IPS DF 4.7 (cell line): ENCODE results near the gene ANO5.

Experiments used
- DNase-seq: peaks from one replicate; pipeline ENCODE4 v3.0.0-alpha.2; 2013; ENCODE audit warnings: low spot score; ENCODE audit errors: extremely low read depth

Gene ANO5

DNA sequence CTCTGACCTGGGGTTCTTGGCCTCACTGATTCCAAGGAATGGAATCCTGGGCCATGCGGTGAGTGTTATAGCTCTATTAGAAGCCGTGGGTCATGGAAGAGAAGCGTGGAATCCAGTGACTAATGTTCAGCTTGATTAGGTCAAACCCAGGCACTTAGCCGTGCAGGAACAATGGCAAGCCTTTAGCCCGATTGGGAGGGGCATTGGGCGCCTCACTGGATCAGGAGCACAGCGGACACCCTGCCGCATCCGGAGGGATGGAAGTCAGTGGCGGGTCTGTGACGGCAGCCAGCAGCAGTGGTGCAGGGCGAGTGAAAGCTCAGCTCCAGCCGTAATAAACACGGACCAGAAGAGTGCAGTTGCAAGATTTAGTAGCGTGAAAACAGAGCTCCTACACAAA, 124.8 kb downstream of the ANO5 start:
- DNase-seq: no peak

DNA sequence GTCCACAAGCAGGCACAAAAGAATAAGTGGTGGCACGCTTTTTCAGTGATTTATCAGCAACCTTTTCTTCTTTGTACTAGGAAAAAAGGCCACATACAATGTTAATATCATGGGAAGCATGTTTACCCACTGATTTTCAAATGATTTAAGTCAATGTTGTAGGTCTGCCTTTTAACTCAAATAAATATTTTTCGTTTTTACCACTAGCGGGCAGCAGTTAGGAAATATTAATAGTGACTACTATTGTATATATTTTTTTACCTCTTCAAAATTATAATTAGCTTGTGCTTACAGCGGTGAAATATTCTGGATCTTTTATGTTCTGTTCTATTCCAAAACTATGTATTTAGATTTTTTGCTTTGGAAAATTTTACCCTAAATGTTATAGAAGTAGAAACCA, 138.9 kb downstream of the ANO5 start:
- DNase-seq: no peak
